ENCODE data around the gene NR2F2. TPM values are rescaled to one million over a fixed set of nuclear protein-coding genes. Genes with fewer than 3 reads are reported as not detected.

Gene NR2F2
- total RNA-seq, 2 experiments from 2014 or later, result not detected

DNA sequence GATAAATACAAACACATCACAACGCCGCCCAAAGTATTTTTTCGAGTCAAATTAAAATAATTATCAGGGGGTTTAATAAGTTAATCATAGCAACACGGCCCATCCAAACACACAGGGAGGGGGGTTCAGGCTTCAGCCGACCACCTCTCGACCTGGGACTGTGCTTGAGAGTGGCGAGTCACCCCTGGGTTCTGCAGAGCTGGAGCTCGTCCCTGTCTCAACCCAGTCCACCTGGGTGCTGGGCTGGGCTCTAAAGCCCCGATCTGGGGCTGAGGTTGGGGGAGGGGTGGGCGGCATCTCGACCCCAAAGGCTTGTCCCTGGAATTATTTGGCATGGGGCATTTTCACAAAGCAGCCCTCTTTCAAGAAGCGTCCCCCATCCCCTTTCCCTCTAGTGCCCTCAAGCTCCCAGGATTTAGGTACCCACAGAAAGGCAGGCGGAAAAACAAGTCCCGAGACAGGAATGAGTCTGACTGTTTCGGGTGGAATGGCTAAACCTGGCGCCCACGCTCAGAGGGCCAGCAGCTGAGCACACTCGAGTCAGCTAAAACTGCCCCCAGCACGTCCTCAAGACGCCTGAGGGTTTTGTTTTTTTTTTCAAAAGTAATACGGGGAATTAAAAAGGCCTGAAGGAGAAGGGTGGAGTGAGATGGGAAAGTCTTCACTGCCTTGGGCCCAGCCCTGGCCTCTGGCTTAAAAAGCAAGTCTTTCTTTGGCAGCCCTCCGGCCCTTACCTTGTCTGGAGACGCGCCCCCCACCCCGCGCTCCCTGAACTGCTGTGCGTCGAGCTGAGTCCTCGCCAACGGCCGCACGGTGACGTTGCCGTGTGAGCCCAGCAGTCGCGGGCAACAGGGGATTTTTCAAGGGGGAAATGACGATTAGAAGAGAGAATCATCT lies 32.5 kb downstream of the NR2F2 start:
- no peak overlapping the region for H3K27ac Mint-ChIP-seq
- peaks cover 75% of the 10 kb centered on the region for H3K27me3 Mint-ChIP-seq
- ChIA-PET POLR2A (no interaction called here), CTCF (interaction anchor here (0.6 kb wide), 1 partner anchor 42 kb away, joined by 3 read pairs; no protein-coding TSS in a partner anchor)
- ATAC-seq, result no peak
- no peak for DNase-seq
- peaks cover 4% of the 10 kb centered on the region for H3K4me1 Mint-ChIP-seq (ENCODE audit: low read depth)
- H3K9me3 Mint-ChIP-seq, result no peaks in the 10 kb centered on the region
- H3K4me3 Mint-ChIP-seq, result no peak overlapping the region
- no peak for TF ChIP-seq CTCF (IDR thresholded peaks at IDR 0.05)
- intact Hi-C loops (cut with micrococcal nuclease), result loop anchor here (5.0 kb wide), 2 partner anchors 36 to 54 kb away; no protein-coding TSS in a partner anchor
- peaks cover 2% of the 10 kb centered on the region for H3K36me3 Mint-ChIP-seq (ENCODE audit: low read depth)

DNA sequence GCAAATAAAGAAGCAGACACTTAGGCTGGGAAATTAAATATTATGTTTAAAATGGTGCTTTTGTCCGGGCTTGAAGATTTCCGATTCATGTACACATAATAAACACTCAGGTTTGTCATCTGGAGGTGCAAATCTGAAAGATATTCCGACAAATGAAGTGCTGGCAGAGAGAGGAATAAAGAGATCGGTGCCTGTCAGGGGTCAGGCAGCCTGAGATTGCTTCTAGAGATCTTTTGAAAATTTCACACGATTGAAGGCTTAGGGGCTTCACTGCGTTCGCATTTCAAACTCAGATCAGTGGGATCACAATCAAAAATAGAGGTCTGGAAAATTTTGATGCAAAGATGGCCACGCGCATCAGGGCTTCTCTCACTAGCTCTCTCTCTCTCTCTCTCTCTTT lies 33.2 kb downstream of the NR2F2 start:
- intact Hi-C loops (cut with micrococcal nuclease), result loop anchor here (5.0 kb wide), 2 partner anchors 36 to 54 kb away; no protein-coding TSS in a partner anchor
- ChIA-PET POLR2A (no interaction called here), CTCF (no interaction called here)
- ATAC-seq (no peak), DNase-seq (no peak)
- H3K9me3 Mint-ChIP-seq, result no peaks in the 10 kb centered on the region
- peaks cover 73% of the 10 kb centered on the region for H3K27me3 Mint-ChIP-seq
- no peak overlapping the region for H3K4me3 Mint-ChIP-seq
- no peak overlapping the region for H3K27ac Mint-ChIP-seq
- H3K4me1 Mint-ChIP-seq (ENCODE audit: low read depth), result no peaks in the 10 kb centered on the region
- TF ChIP-seq CTCF (IDR thresholded peaks at IDR 0.05), result no peak
- H3K36me3 Mint-ChIP-seq (ENCODE audit: low read depth), result peaks cover 2% of the 10 kb centered on the region

DNA sequence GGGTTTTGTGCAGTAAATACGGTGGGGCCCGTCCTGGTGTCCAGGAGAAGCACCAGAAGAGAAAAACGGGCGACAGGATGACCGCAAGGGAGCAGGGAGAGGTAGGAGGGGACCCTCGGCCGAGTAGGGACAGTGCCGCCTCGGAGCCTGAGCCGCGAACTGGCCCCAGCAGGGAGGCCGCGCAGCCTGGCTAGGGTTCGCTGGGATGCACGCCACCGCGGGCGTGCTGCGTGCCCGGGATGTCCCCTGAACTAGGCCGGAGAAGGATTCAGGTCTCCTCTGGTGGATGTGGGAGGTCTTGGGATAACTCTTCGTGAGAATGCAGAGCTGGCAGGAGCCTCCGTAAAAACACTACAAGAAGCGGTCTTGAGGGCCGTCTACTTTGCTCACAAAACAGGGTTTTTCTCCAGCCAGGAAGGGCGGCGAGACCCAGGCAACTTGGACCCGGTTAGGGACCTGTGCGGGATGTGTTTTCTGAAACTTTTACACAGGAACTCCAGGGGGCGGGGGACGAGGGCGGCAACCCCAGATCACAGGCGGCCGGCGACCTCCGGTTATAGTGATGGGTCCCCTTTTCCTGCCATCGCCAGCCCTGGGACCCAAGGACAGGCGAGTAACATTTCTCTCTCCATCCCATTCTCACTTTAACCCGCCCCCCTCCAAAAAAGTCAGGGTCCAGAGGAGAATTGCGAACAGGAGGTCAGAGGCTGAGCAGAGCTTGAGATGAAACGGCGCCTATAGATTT lies 35.5 kb downstream of the NR2F2 start:
- no peak overlapping the region for H3K27ac Mint-ChIP-seq
- TF ChIP-seq CTCF (IDR thresholded peaks at IDR 0.05), result no peak
- POLR2A ChIA-PET, result no interaction called here

DNA sequence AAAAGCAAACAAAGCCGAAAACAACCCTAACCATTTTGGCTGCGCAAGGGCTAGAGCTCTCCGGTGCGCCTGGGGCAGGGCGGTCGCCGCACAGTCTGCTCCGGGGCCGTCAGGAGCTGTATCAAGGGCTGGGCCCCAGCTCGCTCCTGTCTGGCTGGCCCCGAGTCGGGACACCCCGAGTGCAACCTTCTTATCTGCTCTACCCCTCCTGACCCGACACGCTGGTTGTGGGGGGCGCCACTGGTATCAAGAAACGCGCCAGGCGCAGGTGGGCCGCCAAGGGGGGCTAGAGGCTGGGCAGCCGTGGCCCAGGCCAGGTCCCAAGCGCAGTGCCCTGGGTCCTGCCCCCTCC lies 36.0 kb downstream of the NR2F2 start:
- no peak for TF ChIP-seq CTCF (IDR thresholded peaks at IDR 0.05)
- intact Hi-C loops (cut with micrococcal nuclease), result no loop called here
- DNase-seq (no peak), ATAC-seq (no peak)
- Mint-ChIP-seq H3K36me3 (ENCODE audit: low read depth) (peaks cover under 1% of the 10 kb centered on the region), H3K4me1 (ENCODE audit: low read depth) (no peaks in the 10 kb centered on the region), H3K9me3 (no peaks in the 10 kb centered on the region), H3K27ac (no peak overlapping the region), H3K27me3 (peaks cover 72% of the 10 kb centered on the region), H3K4me3 (no peak overlapping the region)
- ChIA-PET POLR2A (no interaction called here), CTCF (no interaction called here)

More for the DNA sequence above, 35.5 kb downstream of the NR2F2 start:
- Mint-ChIP-seq H3K4me1 (ENCODE audit: low read depth) (no peaks in the 10 kb centered on the region), H3K4me3 (no peak overlapping the region), H3K36me3 (ENCODE audit: low read depth) (peaks cover 2% of the 10 kb centered on the region), H3K27me3 (peaks cover 77% of the 10 kb centered on the region), H3K9me3 (no peaks in the 10 kb centered on the region)
- ATAC-seq, result no peak
- intact Hi-C loops (cut with micrococcal nuclease), result no loop called here
- DNase-seq, result no peak
- CTCF ChIA-PET, result no interaction called here
